Caco-2 (cell line): ENCODE data around the gene PAQR3. TPM values are rescaled to one million over a fixed set of nuclear protein-coding genes. Genes with fewer than 3 reads are reported as not detected.
A peak's percentile ranks its signal among the peaks of the same experiment; 100 is the strongest.

Source experiments
- Bru-seq: library from RNA; stranded (reverse); fragments of 400-500 nt; gene quantifications from one replicate; lab custom pipeline; 2021; lab: Mats Ljungman, UMichigan
- BruChase-seq, 2 experiments: library from RNA; stranded (reverse); fragments of 400-500 nt; gene quantifications; one replicate each; lab custom pipeline; 2021; lab: Mats Ljungman, UMichigan
- BruUV-seq: library from RNA; stranded (reverse); fragments of 400-500 nt; replicated peaks from 2 replicates; lab custom pipeline; 2021; lab: Mats Ljungman, UMichigan
- CTCF ChIA-PET: fragments of 300-600 bp; sonication (Branson Sonifier 250); formaldehyde crosslinking; loops from one replicate; lab custom pipeline; 2022; ENCODE audit warnings: antibody characterized with exemption; lab: Charles Lee
- POLR2A ChIA-PET: fragments of 300-600 bp; sonication (Branson Sonifier 250); formaldehyde crosslinking; loops from one replicate; lab custom pipeline; 2022; ENCODE audit warnings: antibody characterized with exemption; lab: Charles Lee
- DNase-seq, 2 experiments: peaks; one replicate each; pipeline versions ENCODE4 v3.0.0 to v3.0.0-alpha.2; 2020 to 2022
- H3K27me3 ChIP-seq: replicated peaks from 2 replicates; pipeline ENCODE4 v1.6.0; 2011; ENCODE audit warnings: low read length; ENCODE audit not compliant: control insufficient read depth, insufficient read depth
- H3K36me3 ChIP-seq: 2 replicates; pipeline ENCODE4 v1.5.1; 2011; ENCODE audit warnings: low read length; ENCODE audit not compliant: control insufficient read depth, insufficient read depth
- H3K4me1 ChIP-seq: fragments of 250-450 bp; sonication (Bioruptor Pico); 2 replicates; pipeline ENCODE4 v1.5.1; 2020; ENCODE audit warnings: mild to moderate bottlenecking
- H3K4me3 ChIP-seq: 2 replicates; pipeline ENCODE4 v1.5.1; 2011; ENCODE audit warnings: low read depth, mild to moderate bottlenecking, control low read depth, low read length
- H3K9me3 ChIP-seq: fragments of 250-450 bp; sonication (Bioruptor Pico); 2 replicates; pipeline ENCODE4 v1.5.1; 2020; ENCODE audit warnings: mild to moderate bottlenecking, moderate library complexity
- H3K27ac Mint-ChIP-seq: one replicate; pipeline ENCODE4 v1.8.0; 2022; ENCODE audit warnings: mixed read lengths; ENCODE audit not compliant: unreplicated experiment
- H3K27me3 Mint-ChIP-seq: one replicate; pipeline ENCODE4 v1.8.0; 2022; ENCODE audit warnings: mixed read lengths; ENCODE audit not compliant: insufficient read depth, unreplicated experiment
- H3K36me3 Mint-ChIP-seq: one replicate; pipeline ENCODE4 v1.8.0; 2022; ENCODE audit warnings: mild to moderate bottlenecking, mixed read lengths; ENCODE audit not compliant: insufficient read depth, unreplicated experiment
- H3K4me1 Mint-ChIP-seq: one replicate; pipeline ENCODE4 v1.8.0; 2022; ENCODE audit warnings: low read depth, mixed read lengths; ENCODE audit not compliant: unreplicated experiment
- H3K4me3 Mint-ChIP-seq: one replicate; pipeline ENCODE4 v1.8.0; 2022; ENCODE audit warnings: mild to moderate bottlenecking, moderate library complexity, mixed read lengths; ENCODE audit not compliant: unreplicated experiment
- H3K9me3 Mint-ChIP-seq: one replicate; pipeline ENCODE4 v1.8.0; 2022; ENCODE audit warnings: mixed read lengths; ENCODE audit not compliant: unreplicated experiment
- intact Hi-C: fragments of 100-400 bp; cut with micrococcal nuclease; formaldehyde crosslinking; loops from one replicate; pipeline ENCODE4 v1.10.0; 2022; ENCODE audit not compliant: unreplicated experiment
- long read RNA-seq: library from polyadenylated mRNA; stranded (forward); transcript quantifications from one replicate; pipeline ENCODE4 v2.0.0, GENCODE V29; 2022
- total RNA-seq: library from RNA; stranded (reverse); gene quantifications from 2 replicates; pipeline ENCODE4 v1.2.3, GENCODE V29; 2022
- TF ChIP-seq, protein P1 (sequence below), 2 experiments: fragments of 200-600 bp in 1 of 2; IDR thresholded peaks; 1 replicate in 1 of 2; 2 replicates in 1 of 2; pipeline versions ENCODE4 v1.5.1 to v1.8.0; 2011 to 2022; ENCODE audit warnings: antibody characterized with exemption in 1 of 2, control low read depth in 1 of 2, inconsistent platforms in 1 of 2, low read depth in 1 of 2, low read length in 1 of 2, mild to moderate bottlenecking in 1 of 2, moderate library complexity in 1 of 2; ENCODE audit not compliant: insufficient read depth in 1 of 2, severe bottlenecking in 1 of 2, unreplicated experiment in 1 of 2

Gene PAQR3, protein sequence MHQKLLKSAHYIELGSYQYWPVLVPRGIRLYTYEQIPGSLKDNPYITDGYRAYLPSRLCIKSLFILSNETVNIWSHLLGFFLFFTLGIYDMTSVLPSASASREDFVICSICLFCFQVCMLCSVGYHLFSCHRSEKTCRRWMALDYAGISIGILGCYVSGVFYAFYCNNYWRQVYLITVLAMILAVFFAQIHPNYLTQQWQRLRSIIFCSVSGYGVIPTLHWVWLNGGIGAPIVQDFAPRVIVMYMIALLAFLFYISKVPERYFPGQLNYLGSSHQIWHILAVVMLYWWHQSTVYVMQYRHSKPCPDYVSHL
- 13.3 and 13.8 TPM in 2 replicates for total RNA-seq
- percentile 65 among the genes with signal in this experiment for Bru-seq, nascent RNA
- BruChase-seq, experiment 1, labeled RNA remaining after a 2-hour chase: percentile 64 among the genes with signal in this experiment
- BruChase-seq, experiment 2, labeled RNA remaining after a 6-hour chase: percentile 76 among the genes with signal in this experiment
- long read RNA-seq, full-length matches to known transcripts: 17 of 23 reads
- long read RNA-seq, partial matches to known transcripts: 2 of 23 reads
- long read RNA-seq, other reads (novel, unspliced or antisense): 4 of 23 reads

- peaks cover 17% of the 10 kb centered on the region; the same call in 1 of the 2 replicates for H3K4me1 ChIP-seq
- intact Hi-C loops: loop anchor here (10.0 kb wide), 1 partner anchor 974 kb away; no protein-coding TSS in a partner anchor
- H3K36me3 ChIP-seq: no peaks in the 10 kb centered on the region
- no peaks in the 10 kb centered on the region for H3K27me3 ChIP-seq
- peak within 1 kb of the TSS; percentile 69 for H3K4me3 ChIP-seq
- ChIA-PET POLR2A (interaction anchor here (0.6 to 1.0 kb wide), 5 partner anchors 8 to 1109 kb away, joined by 3 to 8 read pairs (median 6); no protein-coding TSS in a partner anchor), CTCF (interaction anchor here (0.6 kb wide), 2 partner anchors 715 to 1383 kb away, joined by 3 to 4 read pairs; no protein-coding TSS in a partner anchor)
- Mint-ChIP-seq H3K4me1 (no peaks in the 10 kb centered on the region), H3K36me3 (peaks cover 6% of the 10 kb centered on the region), H3K4me3 (peak within 1 kb of the TSS; percentile 92), H3K27me3 (peaks cover 10% of the 10 kb centered on the region), H3K27ac (peak within 1 kb of the TSS; percentile 65), H3K9me3 (no peaks in the 10 kb centered on the region)
- no peaks in the 10 kb centered on the region for H3K9me3 ChIP-seq
- TF ChIP-seq, protein P1, sequence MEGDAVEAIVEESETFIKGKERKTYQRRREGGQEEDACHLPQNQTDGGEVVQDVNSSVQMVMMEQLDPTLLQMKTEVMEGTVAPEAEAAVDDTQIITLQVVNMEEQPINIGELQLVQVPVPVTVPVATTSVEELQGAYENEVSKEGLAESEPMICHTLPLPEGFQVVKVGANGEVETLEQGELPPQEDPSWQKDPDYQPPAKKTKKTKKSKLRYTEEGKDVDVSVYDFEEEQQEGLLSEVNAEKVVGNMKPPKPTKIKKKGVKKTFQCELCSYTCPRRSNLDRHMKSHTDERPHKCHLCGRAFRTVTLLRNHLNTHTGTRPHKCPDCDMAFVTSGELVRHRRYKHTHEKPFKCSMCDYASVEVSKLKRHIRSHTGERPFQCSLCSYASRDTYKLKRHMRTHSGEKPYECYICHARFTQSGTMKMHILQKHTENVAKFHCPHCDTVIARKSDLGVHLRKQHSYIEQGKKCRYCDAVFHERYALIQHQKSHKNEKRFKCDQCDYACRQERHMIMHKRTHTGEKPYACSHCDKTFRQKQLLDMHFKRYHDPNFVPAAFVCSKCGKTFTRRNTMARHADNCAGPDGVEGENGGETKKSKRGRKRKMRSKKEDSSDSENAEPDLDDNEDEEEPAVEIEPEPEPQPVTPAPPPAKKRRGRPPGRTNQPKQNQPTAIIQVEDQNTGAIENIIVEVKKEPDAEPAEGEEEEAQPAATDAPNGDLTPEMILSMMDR (IDR thresholded peaks at IDR 0.05; ENCODE audit: insufficient read depth in 1 of 2, low read depth in 1 of 2, low read length in 1 of 2, severe bottlenecking in 1 of 2, unreplicated experiment in 1 of 2): no peak
- peak; percentile 70 to 88 for DNase-seq
- BruUV-seq: no TSS peak
Observed at GRCh38 chr4:78938868-78939666, at the start of gene PAQR3. Gene PAQR3 (minus strand): TSS chr4:78939438. CDS start chr4:78939224, 214 bp downstream.

DNA sequence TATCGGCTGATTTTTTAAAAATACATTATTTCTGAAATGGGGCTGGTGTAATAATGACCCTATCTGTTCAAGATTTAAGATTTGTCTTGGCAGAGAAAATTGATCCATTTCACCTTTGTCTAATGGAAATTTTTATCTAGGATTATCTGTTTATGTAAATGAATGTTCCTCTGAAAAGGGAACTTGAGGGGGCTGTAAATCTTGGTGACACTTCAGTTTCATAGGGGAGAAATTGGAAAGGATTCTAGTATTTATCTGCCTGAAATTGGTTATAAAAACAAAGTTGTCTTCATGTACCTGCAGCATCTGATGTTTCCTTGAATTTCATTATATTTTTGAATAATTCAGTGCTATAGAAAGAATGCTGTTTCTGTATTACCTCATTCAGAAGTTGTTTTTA is 48.4 kb upstream of the PAQR3 start:
- H3K27me3 ChIP-seq: no peaks in the 10 kb centered on the region
- no peak overlapping the region for H3K4me3 Mint-ChIP-seq
- no peaks in the 10 kb centered on the region for H3K4me1 Mint-ChIP-seq
- no peaks in the 10 kb centered on the region for H3K36me3 ChIP-seq
- ChIA-PET CTCF (no interaction called here), POLR2A (no interaction called here)
- intact Hi-C loops: no loop called here
- TF ChIP-seq, protein P1 (IDR thresholded peaks at IDR 0.05; ENCODE audit: insufficient read depth in 1 of 2, low read depth in 1 of 2, low read length in 1 of 2, severe bottlenecking in 1 of 2, unreplicated experiment in 1 of 2): no peak
- no peak for DNase-seq
- no peak overlapping the region for H3K27ac Mint-ChIP-seq
- no peaks in the 10 kb centered on the region for H3K36me3 Mint-ChIP-seq
- no peaks in the 10 kb centered on the region for H3K4me1 ChIP-seq
- no peaks in the 10 kb centered on the region for H3K9me3 Mint-ChIP-seq
- H3K9me3 ChIP-seq: no peaks in the 10 kb centered on the region
- H3K27me3 Mint-ChIP-seq: peaks cover 3% of the 10 kb centered on the region
- BruUV-seq: no TSS peak
- H3K4me3 ChIP-seq: no peak overlapping the region

- Histone ChIP-seq H3K9me3 (no peaks in the 10 kb centered on the region), H3K36me3 (no peaks in the 10 kb centered on the region), H3K27me3 (no peaks in the 10 kb centered on the region), H3K4me3 (no peak overlapping the region), H3K4me1 (no peaks in the 10 kb centered on the region)
- ChIA-PET POLR2A (no interaction called here), CTCF (no interaction called here)
- DNase-seq: no peak
- TF ChIP-seq, protein P1 (IDR thresholded peaks at IDR 0.05; ENCODE audit: insufficient read depth in 1 of 2, low read depth in 1 of 2, low read length in 1 of 2, severe bottlenecking in 1 of 2, unreplicated experiment in 1 of 2): no peak
- intact Hi-C loops: no loop called here
- no TSS peak for BruUV-seq
- H3K36me3 Mint-ChIP-seq: no peaks in the 10 kb centered on the region
- peaks cover 3% of the 10 kb centered on the region for H3K27me3 Mint-ChIP-seq
- H3K4me3 Mint-ChIP-seq: no peak overlapping the region
- H3K27ac Mint-ChIP-seq: no peak overlapping the region
- no peaks in the 10 kb centered on the region for H3K4me1 Mint-ChIP-seq
- H3K9me3 Mint-ChIP-seq: no peaks in the 10 kb centered on the region
Observed at GRCh38 chr4:78984593-78984992, 45.4 kb upstream of the PAQR3 start.
